ENCODE measurements around the gene PMPCA. TPM values are rescaled to one million over a fixed set of nuclear protein-coding genes. Genes with fewer than 3 reads are reported as not detected.
A peak's percentile ranks its signal among the peaks of the same experiment; 100 is the strongest.

Gene PMPCA
- total and polyA plus RNA-seq, 4 donors: 27.0 to 75.6 (median 41.6) TPM

GRCh38 chr9:136398286-136398685, 12.2 kb upstream of the PMPCA start:
- no peaks in the 10 kb centered on the region for H3K9me3 ChIP-seq (ENCODE audit: control insufficient read depth in 4 of 4, low read length in 3 of 4)
- no peaks in the 10 kb centered on the region for H3K27me3 ChIP-seq (ENCODE audit: control insufficient read depth in 4 of 4, insufficient read depth in 4 of 4, low read length in 3 of 4)
- H3K36me3 ChIP-seq (ENCODE audit: control insufficient read depth in 4 of 4, insufficient read depth in 3 of 4, low read depth in 1 of 4, low read length in 3 of 4): peaks cover 0 to 24% (median 11%) of the 10 kb centered on the region in 4 donors
- peaks cover 10 to 53% (median 38%) of the 10 kb centered on the region in 4 donors for H3K4me1 ChIP-seq (ENCODE audit: control insufficient read depth in 4 of 4, insufficient read depth in 4 of 4, low read length in 3 of 4)
- no peak overlapping the region for H3K9ac ChIP-seq (ENCODE audit: low read depth in 1 of 2, low read length in 2 of 2)
- H3K4me3 ChIP-seq (ENCODE audit: low read depth in 1 of 3, low read length in 3 of 3): no peak overlapping the region
- WGBS: 97% methylated on average over 12 of the region's 12 CpGs
- peak overlapping the region in 1 of 2 donors; percentile 80 for H3K27ac ChIP-seq (ENCODE audit: low read depth in 1 of 2, low read length in 2 of 2)
- no peak for TF ChIP-seq REST (IDR thresholded peaks at IDR 0.05)
- TF ChIP-seq HNF4G (IDR thresholded peaks at IDR 0.05): no peak
- TF ChIP-seq JUND (IDR thresholded peaks at IDR 0.05): no peak
- TF ChIP-seq HNF4A (conservative IDR thresholded peaks at IDR 0.05): no peak
- DNase-seq (ENCODE audit: low spot score): no peak

GRCh38 chr9:136399176-136400037, 11.1 kb upstream of the PMPCA start:
- Histone ChIP-seq H3K4me3 (ENCODE audit: low read depth in 1 of 3, low read length in 3 of 3) (peak overlapping the region; percentile 68 to 86 (median 80)), H3K9me3 (ENCODE audit: control insufficient read depth in 4 of 4, low read length in 3 of 4) (no peaks in the 10 kb centered on the region), H3K27ac (ENCODE audit: low read depth in 1 of 2, low read length in 2 of 2) (peak overlapping the region; percentile 11 to 80), H3K9ac (ENCODE audit: low read depth in 1 of 2, low read length in 2 of 2) (peak overlapping the region; percentile 45 to 56), H3K27me3 (ENCODE audit: control insufficient read depth in 4 of 4, insufficient read depth in 4 of 4, low read length in 3 of 4) (no peaks in the 10 kb centered on the region), H3K4me1 (ENCODE audit: control insufficient read depth in 4 of 4, insufficient read depth in 4 of 4, low read length in 3 of 4) (peaks cover 10 to 53% (median 38%) of the 10 kb centered on the region in 4 donors), H3K36me3 (ENCODE audit: control insufficient read depth in 4 of 4, insufficient read depth in 3 of 4, low read depth in 1 of 4, low read length in 3 of 4) (peaks cover 3 to 29% (median 5%) of the 10 kb centered on the region in 4 donors)
- DNase-seq (ENCODE audit: low spot score): peak; percentile 45
- 2% methylated on average over 67 of the region's 67 CpGs for WGBS
- TF ChIP-seq HNF4A (conservative IDR thresholded peaks at IDR 0.05) (peak in 1 of 2 donors; percentile 39), FOXA1 (IDR thresholded peaks at IDR 0.05) (no peak), YY1 (IDR thresholded peaks at IDR 0.05) (peak; percentile 18)

GRCh38 chr9:136400038-136400834, 10.2 kb upstream of the PMPCA start, which contains the start of gene SNAPC4:
TSS of gene SNAPC4 (minus strand) at chr9:136400170. CDS start at chr9:136398428, 1,742 bp downstream.
- Histone ChIP-seq H3K27ac (ENCODE audit: low read depth in 1 of 2, low read length in 2 of 2) (peak within 1 kb of the TSS; percentile 11 to 80), H3K4me1 (ENCODE audit: control insufficient read depth in 4 of 4, insufficient read depth in 4 of 4, low read length in 3 of 4) (peaks cover 6 to 48% (median 35%) of the 10 kb centered on the region in 4 donors), H3K36me3 (ENCODE audit: control insufficient read depth in 4 of 4, insufficient read depth in 3 of 4, low read depth in 1 of 4, low read length in 3 of 4) (peaks cover 2 to 29% (median 5%) of the 10 kb centered on the region in 4 donors), H3K27me3 (ENCODE audit: control insufficient read depth in 4 of 4, insufficient read depth in 4 of 4, low read length in 3 of 4) (no peaks in the 10 kb centered on the region), H3K4me3 (ENCODE audit: low read depth in 1 of 3, low read length in 3 of 3) (peak within 1 kb of the TSS; percentile 68 to 86 (median 80)), H3K9ac (ENCODE audit: low read depth in 1 of 2, low read length in 2 of 2) (peak within 1 kb of the TSS; percentile 50 to 56), H3K9me3 (ENCODE audit: control insufficient read depth in 4 of 4, low read length in 3 of 4) (no peaks in the 10 kb centered on the region)
- TF ChIP-seq FOXA2 (IDR thresholded peaks at IDR 0.05) (no peak), GABPA (IDR thresholded peaks at IDR 0.05 in 1 of 2, conservative IDR thresholded peaks at IDR 0.05 in 1 of 2) (peak; percentile 57 to 90), EGR1 (IDR thresholded peaks at IDR 0.05; ENCODE audit: low read depth in 2 of 2) (no peak), HNF4A (conservative IDR thresholded peaks at IDR 0.05) (no peak), JUND (IDR thresholded peaks at IDR 0.05) (no peak), NR2F2 (IDR thresholded peaks at IDR 0.05) (no peak), RXRA (IDR thresholded peaks at IDR 0.05) (no peak), YY1 (IDR thresholded peaks at IDR 0.05) (peak; percentile 14), TAF1 (conservative IDR thresholded peaks at IDR 0.05) (no peak), FOXA1 (IDR thresholded peaks at IDR 0.05) (no peak), SP1 (IDR thresholded peaks at IDR 0.05) (no peak), RAD21 (IDR thresholded peaks at IDR 0.05) (peak; percentile 68 to 80), ZBTB33 (IDR thresholded peaks at IDR 0.05) (no peak)
- TF ChIP-seq, protein P1, sequence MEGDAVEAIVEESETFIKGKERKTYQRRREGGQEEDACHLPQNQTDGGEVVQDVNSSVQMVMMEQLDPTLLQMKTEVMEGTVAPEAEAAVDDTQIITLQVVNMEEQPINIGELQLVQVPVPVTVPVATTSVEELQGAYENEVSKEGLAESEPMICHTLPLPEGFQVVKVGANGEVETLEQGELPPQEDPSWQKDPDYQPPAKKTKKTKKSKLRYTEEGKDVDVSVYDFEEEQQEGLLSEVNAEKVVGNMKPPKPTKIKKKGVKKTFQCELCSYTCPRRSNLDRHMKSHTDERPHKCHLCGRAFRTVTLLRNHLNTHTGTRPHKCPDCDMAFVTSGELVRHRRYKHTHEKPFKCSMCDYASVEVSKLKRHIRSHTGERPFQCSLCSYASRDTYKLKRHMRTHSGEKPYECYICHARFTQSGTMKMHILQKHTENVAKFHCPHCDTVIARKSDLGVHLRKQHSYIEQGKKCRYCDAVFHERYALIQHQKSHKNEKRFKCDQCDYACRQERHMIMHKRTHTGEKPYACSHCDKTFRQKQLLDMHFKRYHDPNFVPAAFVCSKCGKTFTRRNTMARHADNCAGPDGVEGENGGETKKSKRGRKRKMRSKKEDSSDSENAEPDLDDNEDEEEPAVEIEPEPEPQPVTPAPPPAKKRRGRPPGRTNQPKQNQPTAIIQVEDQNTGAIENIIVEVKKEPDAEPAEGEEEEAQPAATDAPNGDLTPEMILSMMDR (IDR thresholded peaks at IDR 0.05; ENCODE audit: low read depth, low read length, missing input control): peak; percentile 90
- peak; percentile 89 for DNase-seq (ENCODE audit: low spot score)
- 6% methylated on average over 71 of the region's 71 CpGs for WGBS

Measured in liver (tissue), 9 donors.